Neural cell (in vitro differentiated cells): Measurements from ENCODE around the gene STIM1. TPM values are rescaled to one million over a fixed set of nuclear protein-coding genes. Genes with fewer than 3 reads are reported as not detected.

Experiments used
- H2AFZ ChIP-seq: fragments of 200-600, 300-800 bp; sonication (generic), shearing (Covaris generic); 2 replicates; pipeline ENCODE4 v1.6.0; 2014; ENCODE audit warnings: low read depth, mild to moderate bottlenecking, antibody characterized with exemption, low read length, moderate library complexity
- H3F3A ChIP-seq: fragments of 200-600 bp; shearing (Covaris generic); 2 replicates; pipeline ENCODE4 v1.6.1; 2016; ENCODE audit warnings: mild to moderate bottlenecking, moderate library complexity, mixed read lengths, antibody characterized with exemption, low read length; ENCODE audit not compliant: insufficient read depth, poor library complexity, severe bottlenecking
- H3K27ac ChIP-seq: fragments of 200-600, 300-800 bp; sonication (generic), shearing (Covaris generic); 2 replicates; pipeline ENCODE4 v1.5.1; 2014; ENCODE audit warnings: mild to moderate bottlenecking, low read length, moderate library complexity
- H3K27me3 ChIP-seq: fragments of 300-800, 200-600 bp; sonication (generic), shearing (Covaris generic); 2 replicates; pipeline ENCODE4 v1.6.0; 2014; ENCODE audit warnings: mild to moderate bottlenecking, low read depth, low read length, moderate library complexity; ENCODE audit not compliant: insufficient read depth
- H3K36me3 ChIP-seq: fragments of 300-800, 200-600 bp; sonication (generic), shearing (Covaris generic); 2 replicates; pipeline ENCODE4 v1.5.1; 2014; ENCODE audit warnings: mild to moderate bottlenecking, antibody characterized with exemption, low read length, moderate library complexity; ENCODE audit not compliant: insufficient read depth
- H3K4me2 ChIP-seq: fragments of 300-800, 200-600 bp; sonication (generic), shearing (Covaris generic); 2 replicates; pipeline ENCODE4 v1.6.0; 2014; ENCODE audit warnings: mild to moderate bottlenecking, low read length
- H3K4me3 ChIP-seq: fragments of 300-800, 200-600 bp; sonication (generic), shearing (Covaris generic); 2 replicates; pipeline ENCODE4 v1.5.1; 2014; ENCODE audit warnings: mild to moderate bottlenecking, low read length, moderate library complexity
- H3K79me2 ChIP-seq: fragments of 200-600 bp; shearing (Covaris generic); replicated peaks from 2 replicates; pipeline ENCODE4 v1.6.0; 2014; ENCODE audit warnings: mild to moderate bottlenecking, low read length, moderate library complexity; ENCODE audit not compliant: insufficient read depth
- H3K9ac ChIP-seq: fragments of 300-800, 200-600 bp; sonication (generic), shearing (Covaris generic); 2 replicates; pipeline ENCODE4 v1.6.1; 2016; ENCODE audit warnings: mild to moderate bottlenecking, low read length, mixed read lengths
- H3K9me2 ChIP-seq: fragments of 200-600 bp; shearing (Covaris generic); 2 replicates; pipeline ENCODE4 v1.6.1; 2016; ENCODE audit warnings: mild to moderate bottlenecking, low read length, mixed read lengths; ENCODE audit not compliant: insufficient read depth
- H3K9me3 ChIP-seq: fragments of 200-600, 300-800 bp; sonication (generic), shearing (Covaris generic); 2 replicates; pipeline ENCODE4 v1.6.1; 2016; ENCODE audit warnings: mild to moderate bottlenecking, mixed run types, low read length, moderate library complexity, mixed read lengths
- H4K20me1 ChIP-seq: fragments of 200-600 bp; shearing (Covaris generic); 2 replicates; pipeline ENCODE4 v1.6.1; 2016; ENCODE audit warnings: mild to moderate bottlenecking, mixed run types; ENCODE audit not compliant: insufficient read depth
- CTCF ChIP-seq: fragments of 450-650 bp; IDR thresholded peaks from 2 replicates; pipeline ENCODE4 v1.5.1; 2014; ENCODE audit warnings: antibody characterized with exemption, mild to moderate bottlenecking, moderate library complexity; ENCODE audit not compliant: poor library complexity, severe bottlenecking
- EP300 ChIP-seq: fragments of 450-650 bp; conservative IDR thresholded peaks from 2 replicates; pipeline ENCODE4 v1.6.1; 2014; ENCODE audit warnings: antibody characterized with exemption, mild to moderate bottlenecking, moderate library complexity; ENCODE audit not compliant: poor library complexity, severe bottlenecking
- EZH2 ChIP-seq: fragments of 200-600, 300-800 bp; shearing (Covaris generic), sonication (generic); IDR thresholded peaks from 2 replicates; pipeline ENCODE4 v1.6.1; 2014; ENCODE audit warnings: antibody characterized with exemption, low read length, borderline replicate concordance, mild to moderate bottlenecking; ENCODE audit not compliant: insufficient read depth, poor library complexity, severe bottlenecking
- MXI1 ChIP-seq: fragments of 450-650 bp; conservative IDR thresholded peaks from 2 replicates; pipeline ENCODE4 v1.6.1; 2014; ENCODE audit warnings: antibody characterized with exemption, mild to moderate bottlenecking; ENCODE audit not compliant: poor library complexity, severe bottlenecking
- POLR2AphosphoS5 ChIP-seq: IDR thresholded peaks from 2 replicates; pipeline ENCODE4 v1.6.1; 2012
- RAD21 ChIP-seq: fragments of 450-650 bp; conservative IDR thresholded peaks from 2 replicates; pipeline ENCODE4 v1.6.1; 2014; ENCODE audit warnings: antibody characterized with exemption, mild to moderate bottlenecking, moderate library complexity
- REST ChIP-seq: IDR thresholded peaks from 2 replicates; pipeline ENCODE4 v1.6.1; 2012; ENCODE audit warnings: borderline replicate concordance
- SMC3 ChIP-seq: fragments of 450-650 bp; conservative IDR thresholded peaks from 2 replicates; pipeline ENCODE4 v1.6.1; 2014; ENCODE audit warnings: antibody characterized with exemption, mild to moderate bottlenecking, moderate library complexity; ENCODE audit not compliant: poor library complexity
- TAF1 ChIP-seq: IDR thresholded peaks from 2 replicates; pipeline ENCODE4 v1.6.1; 2012; ENCODE audit warnings: low read depth
- polyA plus RNA-seq: library from polyadenylated mRNA; depleted of rRNA; stranded (reverse); fragments of >200 nt; gene quantifications from 2 replicates; pipeline ENCODE4 v1.2.3, GENCODE V29; 2014

The STIM1 gene
- polyA plus RNA-seq, 1 donor from 2014 or later, result 14.5 TPM

- no peak overlapping the region for H3K27ac ChIP-seq
- H4K20me1 ChIP-seq, result no peaks in the 10 kb centered on the region
- no peak overlapping the region for H3K4me3 ChIP-seq
- no peaks in the 10 kb centered on the region for H3F3A ChIP-seq
- no peaks in the 10 kb centered on the region for H3K27me3 ChIP-seq
- H3K4me2 ChIP-seq, result no peak overlapping the region
- H3K9me2 ChIP-seq, result no peaks in the 10 kb centered on the region
- TF ChIP-seq EZH2, result no peak
- no peak for TF ChIP-seq TAF1
- no peak for TF ChIP-seq SMC3
- no peak for TF ChIP-seq EP300
- TF ChIP-seq POLR2AphosphoS5, result no peak
- TF ChIP-seq MXI1, result no peak
- no peak for TF ChIP-seq CTCF
- TF ChIP-seq RAD21, result no peak
- TF ChIP-seq REST, result no peak
- H2AFZ ChIP-seq, result no peak overlapping the region
- peaks cover 18% of the 10 kb centered on the region for H3K36me3 ChIP-seq
- no peak overlapping the region for H3K9ac ChIP-seq
- no peaks in the 10 kb centered on the region for H3K79me2 ChIP-seq
- H3K9me3 ChIP-seq, result no peaks in the 10 kb centered on the region
Measured at GRCh38 chr11:4138497-4138896, 283.0 kb downstream of the STIM1 start.

GRCh38 chr11:4140067-4140636 is 284.7 kb downstream of the STIM1 start:
- no peak overlapping the region for H3K27ac ChIP-seq
- H3K4me3 ChIP-seq, result no peak overlapping the region
- no peaks in the 10 kb centered on the region for H3F3A ChIP-seq
- TF ChIP-seq RAD21, result no peak
- no peak for TF ChIP-seq MXI1
- no peak for TF ChIP-seq SMC3
- no peak for TF ChIP-seq EP300
- TF ChIP-seq CTCF, result no peak
- no peak for TF ChIP-seq TAF1
- TF ChIP-seq EZH2, result no peak
- TF ChIP-seq REST, result no peak
- no peak for TF ChIP-seq POLR2AphosphoS5
- H2AFZ ChIP-seq, result no peak overlapping the region
- no peaks in the 10 kb centered on the region for H3K27me3 ChIP-seq
- no peak overlapping the region for H3K9ac ChIP-seq
- H3K4me2 ChIP-seq, result no peak overlapping the region
- H3K36me3 ChIP-seq, result peaks cover 13% of the 10 kb centered on the region
- no peaks in the 10 kb centered on the region for H3K9me3 ChIP-seq
- no peaks in the 10 kb centered on the region for H4K20me1 ChIP-seq
- H3K9me2 ChIP-seq, result no peaks in the 10 kb centered on the region
- no peaks in the 10 kb centered on the region for H3K79me2 ChIP-seq
